Measurements from ENCODE around the gene IFNAR1. TPM values are rescaled to one million over a fixed set of nuclear protein-coding genes. Genes with fewer than 3 reads are reported as not detected.
A peak's percentile ranks its signal among the peaks of the same experiment; 100 is the strongest.

IFNAR1 gene
- total RNA-seq, 4 donors from 2014 or later = 10.3 to 30.7 (median 28.9) TPM

DNA sequence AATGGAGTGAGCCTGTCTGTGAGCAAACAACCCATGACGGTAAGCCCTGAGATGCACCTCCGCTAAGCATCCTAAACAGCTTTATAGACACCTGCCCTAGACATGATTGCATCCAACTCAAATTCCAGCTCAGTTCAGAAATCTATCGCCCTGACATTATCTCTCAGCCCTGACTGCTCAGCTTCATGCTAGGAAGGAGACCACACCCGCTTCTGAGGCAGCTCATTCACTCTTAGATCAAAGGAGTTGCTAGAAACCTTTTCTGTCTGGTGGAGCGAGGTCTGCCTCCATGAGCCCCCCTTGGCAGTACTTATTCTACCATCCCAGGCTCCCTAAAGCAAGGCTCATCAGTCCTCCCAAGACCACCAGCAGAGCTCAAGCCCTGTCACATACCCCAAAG is 41.6 kb upstream of the IFNAR1 start:
- Histone ChIP-seq H3K4me3 (no peak overlapping the region), H3K27me3 (no peaks in the 10 kb centered on the region), H3K36me3 (peaks cover 0 to 62% (median 7%) of the 10 kb centered on the region in 4 donors), H3K27ac (no peak overlapping the region), H3K4me1 (peaks cover 4 to 20% (median 8%) of the 10 kb centered on the region in 4 donors), H3K9me3 (no peaks in the 10 kb centered on the region)
- DNase-seq = no peak
- in situ Hi-C loops (cut with MboI; ENCODE audit: low pct_ligation_motif_present in 1 of 4, low pct_unique_long_range_greater_than_20kb in 1 of 4, low sequenced_read_pairs in 3 of 4) = no loop called here
- intact Hi-C loops (cut with DNase I; ENCODE audit: low total_unique reads) = no loop called here
- WGBS, 2 donors (ENCODE audit: low coverage in 1 of 2) = 94% methylated on average over 5 of the region's 5 CpGs; no CpG with 5 or more reads in 1 of the 2 donors
- TF ChIP-seq EP300 (IDR thresholded peaks at IDR 0.05; ENCODE audit: low read depth) = no peak
- no peak for TF ChIP-seq POLR2AphosphoS5 (IDR thresholded peaks at IDR 0.05)
- no peak for TF ChIP-seq POLR2A (IDR thresholded peaks at IDR 0.05)
- TF ChIP-seq, protein P1, sequence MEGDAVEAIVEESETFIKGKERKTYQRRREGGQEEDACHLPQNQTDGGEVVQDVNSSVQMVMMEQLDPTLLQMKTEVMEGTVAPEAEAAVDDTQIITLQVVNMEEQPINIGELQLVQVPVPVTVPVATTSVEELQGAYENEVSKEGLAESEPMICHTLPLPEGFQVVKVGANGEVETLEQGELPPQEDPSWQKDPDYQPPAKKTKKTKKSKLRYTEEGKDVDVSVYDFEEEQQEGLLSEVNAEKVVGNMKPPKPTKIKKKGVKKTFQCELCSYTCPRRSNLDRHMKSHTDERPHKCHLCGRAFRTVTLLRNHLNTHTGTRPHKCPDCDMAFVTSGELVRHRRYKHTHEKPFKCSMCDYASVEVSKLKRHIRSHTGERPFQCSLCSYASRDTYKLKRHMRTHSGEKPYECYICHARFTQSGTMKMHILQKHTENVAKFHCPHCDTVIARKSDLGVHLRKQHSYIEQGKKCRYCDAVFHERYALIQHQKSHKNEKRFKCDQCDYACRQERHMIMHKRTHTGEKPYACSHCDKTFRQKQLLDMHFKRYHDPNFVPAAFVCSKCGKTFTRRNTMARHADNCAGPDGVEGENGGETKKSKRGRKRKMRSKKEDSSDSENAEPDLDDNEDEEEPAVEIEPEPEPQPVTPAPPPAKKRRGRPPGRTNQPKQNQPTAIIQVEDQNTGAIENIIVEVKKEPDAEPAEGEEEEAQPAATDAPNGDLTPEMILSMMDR (IDR thresholded peaks at IDR 0.05) = no peak

- Histone ChIP-seq H3K4me3 (no peak overlapping the region), H3K9me3 (no peaks in the 10 kb centered on the region), H3K27me3 (no peaks in the 10 kb centered on the region), H3K36me3 (peaks cover 0 to 41% (median 0%) of the 10 kb centered on the region in 4 donors), H3K27ac (peak overlapping the region; percentile 43 to 74 (median 68)), H3K4me1 (peaks cover 4 to 31% (median 9%) of the 10 kb centered on the region in 4 donors)
- in situ Hi-C loops (cut with MboI; ENCODE audit: low pct_ligation_motif_present in 1 of 4, low pct_unique_long_range_greater_than_20kb in 1 of 4, low sequenced_read_pairs in 3 of 4) = no loop called here
- 76 to 80% methylated on average over 3 to 11 of the region's 11 CpGs for WGBS, 2 donors (ENCODE audit: low coverage in 1 of 2)
- intact Hi-C loops (cut with DNase I; ENCODE audit: low total_unique reads) = no loop called here
- no peak for DNase-seq
- no peak for TF ChIP-seq POLR2AphosphoS5 (IDR thresholded peaks at IDR 0.05)
- TF ChIP-seq EP300 (IDR thresholded peaks at IDR 0.05; ENCODE audit: low read depth) = no peak
- no peak for TF ChIP-seq POLR2A (IDR thresholded peaks at IDR 0.05)
- TF ChIP-seq, protein P1 (IDR thresholded peaks at IDR 0.05) = no peak
Observed at GRCh38 chr21:33286076-33286475, 38.7 kb upstream of the IFNAR1 start.

DNA sequence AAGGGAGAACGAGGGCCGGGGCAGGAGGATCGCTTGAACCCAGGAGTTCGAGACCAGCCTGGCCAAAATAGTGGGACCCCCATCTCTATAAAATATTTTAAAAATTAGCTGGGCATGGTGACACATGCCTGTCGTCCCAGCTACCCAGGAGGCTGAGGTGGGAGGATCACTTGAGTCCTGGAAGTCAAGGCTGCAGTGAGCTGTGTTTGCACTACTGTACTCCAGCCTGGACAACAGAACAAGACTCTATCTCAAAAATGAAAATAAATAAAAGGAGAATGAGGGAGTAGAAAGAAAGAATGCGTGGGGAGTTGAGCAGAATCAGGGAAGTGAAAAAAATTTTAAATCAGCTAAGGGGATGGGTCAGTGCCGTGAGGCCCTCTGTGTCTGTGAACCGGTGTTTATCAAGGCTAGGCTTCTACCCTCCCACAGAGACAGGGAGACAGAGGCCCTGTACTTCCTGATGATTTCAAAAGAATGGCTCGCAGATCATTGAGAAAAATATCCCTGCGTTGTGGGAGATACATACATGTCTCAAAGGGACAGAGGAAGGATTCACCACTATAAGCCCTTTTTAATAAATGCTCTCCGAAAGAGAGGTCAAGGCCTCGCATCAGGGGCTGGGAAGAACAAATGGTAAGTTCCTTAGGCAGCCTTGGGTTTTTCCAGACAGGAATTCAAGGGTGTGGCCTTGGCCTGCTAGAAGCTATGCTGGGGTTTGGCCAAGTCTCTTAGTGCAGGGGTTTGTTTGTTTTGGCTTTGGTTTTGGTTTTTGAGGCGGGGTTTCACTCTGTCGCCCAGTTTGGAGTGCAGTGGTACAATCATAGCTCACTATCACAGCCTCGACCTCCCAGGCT is 37.9 kb upstream of the IFNAR1 start:
- DNase-seq = peak; percentile 33
- WGBS, 2 donors (ENCODE audit: low coverage in 1 of 2) = 55 to 58% methylated on average over 12 to 15 of the region's 15 CpGs
- Histone ChIP-seq H3K9me3 (no peaks in the 10 kb centered on the region), H3K4me3 (no peak overlapping the region), H3K4me1 (peaks cover 4 to 31% (median 9%) of the 10 kb centered on the region in 4 donors), H3K27me3 (no peaks in the 10 kb centered on the region), H3K27ac (peak overlapping the region; percentile 43 to 74 (median 68)), H3K36me3 (peaks cover 0 to 36% (median 0%) of the 10 kb centered on the region in 4 donors)
- intact Hi-C loops (cut with DNase I; ENCODE audit: low total_unique reads) = no loop called here
- TF ChIP-seq POLR2A (IDR thresholded peaks at IDR 0.05) = no peak
- TF ChIP-seq EP300 (IDR thresholded peaks at IDR 0.05; ENCODE audit: low read depth) = no peak
- no peak for TF ChIP-seq POLR2AphosphoS5 (IDR thresholded peaks at IDR 0.05)
- TF ChIP-seq, protein P1 (IDR thresholded peaks at IDR 0.05) = no peak
- in situ Hi-C loops (cut with MboI; ENCODE audit: low pct_ligation_motif_present in 1 of 4, low pct_unique_long_range_greater_than_20kb in 1 of 4, low sequenced_read_pairs in 3 of 4) = no loop called here

DNA sequence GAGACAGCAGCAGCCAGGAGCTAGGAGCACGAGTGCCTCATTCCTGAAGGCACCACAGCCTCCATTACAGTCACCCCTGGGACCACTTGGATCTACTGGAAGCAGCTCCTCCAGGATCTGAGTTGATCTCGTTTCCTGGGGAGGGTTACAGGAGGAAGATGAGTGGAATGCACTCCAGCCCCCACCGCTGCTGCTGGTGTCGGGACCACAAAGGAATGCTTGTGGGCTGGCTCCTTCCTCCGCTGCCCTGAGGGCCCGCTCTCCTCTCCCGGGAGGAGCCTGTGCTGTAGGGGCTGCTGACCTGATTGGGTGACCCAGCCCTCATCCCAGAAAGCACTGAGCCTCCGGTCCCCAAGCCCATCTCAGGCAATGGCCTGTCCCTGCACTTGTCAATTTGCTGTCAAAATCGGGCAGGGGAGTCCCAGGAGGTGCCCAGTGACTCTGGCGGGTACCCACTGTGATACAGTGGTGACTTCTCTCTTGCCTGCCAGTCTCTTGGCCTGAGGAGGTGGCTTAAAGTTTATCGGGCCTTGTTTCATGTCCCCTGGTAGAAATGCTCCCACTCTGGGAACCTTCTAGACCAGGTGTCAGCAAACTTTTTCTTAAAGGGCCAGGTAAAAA is 35.5 kb upstream of the IFNAR1 start:
- in situ Hi-C loops (cut with MboI; ENCODE audit: low pct_ligation_motif_present in 1 of 4, low pct_unique_long_range_greater_than_20kb in 1 of 4, low sequenced_read_pairs in 3 of 4) (no loop called here), intact Hi-C loops (cut with DNase I; ENCODE audit: low total_unique reads) (no loop called here)
- TF ChIP-seq POLR2A (IDR thresholded peaks at IDR 0.05) = no peak
- TF ChIP-seq, protein P1 (IDR thresholded peaks at IDR 0.05) = no peak
- TF ChIP-seq EP300 (IDR thresholded peaks at IDR 0.05; ENCODE audit: low read depth) = no peak
- no peak for TF ChIP-seq POLR2AphosphoS5 (IDR thresholded peaks at IDR 0.05)
- Histone ChIP-seq H3K9me3 (no peaks in the 10 kb centered on the region), H3K27me3 (no peaks in the 10 kb centered on the region), H3K4me1 (peaks cover 4 to 31% (median 9%) of the 10 kb centered on the region in 4 donors), H3K27ac (peak overlapping the region in 2 of 4 donors; percentile 25 to 32), H3K36me3 (peaks cover 0 to 21% (median 3%) of the 10 kb centered on the region in 4 donors), H3K4me3 (no peak overlapping the region)
- DNase-seq = no peak
- 75% methylated on average over 11 of the region's 11 CpGs; no CpG with 5 or more reads in 1 of the 2 donors for WGBS, 2 donors (ENCODE audit: low coverage in 1 of 2)

All from transverse colon (tissue), 4 donors.